HAP-1 (cell line): Measurements from ENCODE around the gene C14orf93.

Experiments
- DNase-seq, 2 experiments: peaks; one replicate each; pipeline ENCODE4 v3.0.0-alpha.2; 2016 to 2020; ENCODE audit warnings: low spot score in 2 of 2
- H3K27me3 ChIP-seq: fragments of 250-450 bp; sonication (Bioruptor Pico); 2 replicates; pipeline ENCODE4 v1.5.1; 2020; ENCODE audit warnings: low read depth, mild to moderate bottlenecking, moderate library complexity
- H3K36me3 ChIP-seq: fragments of 250-450 bp; sonication (Bioruptor Pico); replicated peaks from 2 replicates; pipeline ENCODE4 v1.5.1; 2020; ENCODE audit warnings: mild to moderate bottlenecking
- H3K4me1 ChIP-seq: fragments of 250-450 bp; sonication (Bioruptor Pico); 2 replicates; pipeline ENCODE4 v1.5.1; 2020; ENCODE audit warnings: mild to moderate bottlenecking
- H3K4me3 ChIP-seq: fragments of 250-450 bp; sonication (Bioruptor Pico); 2 replicates; pipeline ENCODE4 v1.5.1; 2020; ENCODE audit warnings: mild to moderate bottlenecking, moderate library complexity
- H3K9me3 ChIP-seq: fragments of 250-450 bp; sonication (Bioruptor Pico); 2 replicates; pipeline ENCODE4 v1.5.1; 2020; ENCODE audit warnings: mild to moderate bottlenecking, moderate library complexity
- in situ Hi-C: fragments of 300-500 bp; cut with MboI; formaldehyde crosslinking; loops from 3 replicates; pipeline ENCODE4 v1.14.3; 2020; ENCODE audit warnings: low sequenced_read_pairs, inconsistent platforms, mixed read lengths

C14orf93 gene

DNA sequence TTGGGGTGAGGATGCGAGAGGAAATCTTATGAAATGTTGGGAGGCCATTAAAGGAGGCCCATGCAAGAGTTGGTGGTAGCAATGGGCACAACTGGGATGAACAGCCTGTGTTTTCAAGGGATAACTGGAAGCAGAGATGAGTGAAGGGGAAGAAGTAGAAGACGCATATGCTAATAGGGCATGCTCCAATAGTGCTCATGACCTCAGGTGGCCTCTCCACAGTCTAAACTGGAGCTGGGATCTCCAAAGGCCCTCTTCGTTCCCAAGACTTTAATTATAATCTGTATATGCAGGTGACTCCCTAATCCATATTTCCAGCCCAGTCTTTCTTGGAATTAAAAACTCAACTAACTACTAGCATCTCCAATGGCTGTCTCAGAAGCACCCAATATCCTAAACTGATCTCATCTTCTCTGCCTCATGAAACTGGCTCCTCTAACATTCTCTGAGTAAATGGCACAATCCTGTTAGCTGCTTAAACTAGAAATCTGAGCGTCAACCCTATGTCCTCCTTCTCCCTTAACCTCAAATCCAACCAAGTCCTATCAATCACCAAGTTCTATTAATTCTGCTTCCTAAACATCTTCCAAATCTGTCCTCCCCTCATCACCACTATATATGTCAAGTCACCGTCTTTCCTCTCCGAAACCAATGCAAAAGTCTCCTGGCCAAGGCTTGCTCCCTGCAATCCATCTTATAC is 24.8 kb downstream of the C14orf93 start:
- H3K27me3 ChIP-seq, result no peaks in the 10 kb centered on the region
- in situ Hi-C loops, result no loop called here
- H3K4me3 ChIP-seq, result no peak overlapping the region
- peaks cover 5% of the 10 kb centered on the region for H3K4me1 ChIP-seq
- peaks cover 8% of the 10 kb centered on the region for H3K36me3 ChIP-seq
- H3K9me3 ChIP-seq, result no peaks in the 10 kb centered on the region
- DNase-seq, result no peak

DNA sequence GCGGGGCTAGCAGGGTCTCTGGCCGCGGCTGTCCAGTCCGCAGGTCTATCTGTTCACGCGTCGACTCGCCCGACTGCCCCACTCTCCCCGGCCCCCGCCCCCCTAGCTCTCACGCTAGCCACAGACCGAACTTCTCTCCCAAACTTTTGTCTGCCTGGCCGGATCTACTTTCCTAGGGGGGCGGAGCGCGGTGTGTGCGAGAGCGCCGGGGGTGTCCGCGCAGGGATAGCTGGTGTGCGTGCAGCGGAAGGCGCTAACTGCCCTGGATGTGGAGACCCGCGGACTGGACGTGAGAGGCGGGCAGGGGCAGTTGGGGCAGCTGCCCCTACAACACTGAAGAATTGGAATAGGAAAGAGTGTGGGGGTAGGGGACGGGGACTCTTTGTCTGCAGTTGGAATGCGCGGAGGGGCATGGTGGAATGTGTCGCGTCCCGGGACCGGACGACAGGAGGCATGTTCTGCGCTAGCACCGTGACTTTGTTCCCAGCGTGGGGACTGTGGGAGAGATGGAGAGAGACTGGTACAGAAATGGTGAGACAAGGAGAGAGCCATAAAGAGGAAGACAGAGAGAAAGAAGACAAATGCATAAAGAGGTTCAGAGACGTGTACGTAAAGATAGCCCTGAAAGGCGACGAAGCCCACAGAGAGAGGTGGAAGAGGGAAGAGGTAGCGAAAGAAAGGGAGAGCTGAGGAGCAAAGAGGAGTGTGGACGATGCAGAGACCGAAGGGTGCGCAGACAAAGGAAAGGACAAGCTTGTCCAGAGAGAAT is 27.3 kb downstream of the C14orf93 start, which contains the start of gene AJUBA:
Gene AJUBA, minus strand, starts transcription at position 75 of the 769 bp plus-strand sequence. CDS start 285 bp downstream, outside the sequence.
- in situ Hi-C loops, result no loop called here
- DNase-seq, result peak; percentile 90 to 97
- no peaks in the 10 kb centered on the region for H3K27me3 ChIP-seq
- peak within 1 kb of the TSS; percentile 82 for H3K4me3 ChIP-seq
- H3K36me3 ChIP-seq, result peaks cover 13% of the 10 kb centered on the region
- no peaks in the 10 kb centered on the region for H3K9me3 ChIP-seq
- H3K4me1 ChIP-seq, result peaks cover 28% of the 10 kb centered on the region

DNA sequence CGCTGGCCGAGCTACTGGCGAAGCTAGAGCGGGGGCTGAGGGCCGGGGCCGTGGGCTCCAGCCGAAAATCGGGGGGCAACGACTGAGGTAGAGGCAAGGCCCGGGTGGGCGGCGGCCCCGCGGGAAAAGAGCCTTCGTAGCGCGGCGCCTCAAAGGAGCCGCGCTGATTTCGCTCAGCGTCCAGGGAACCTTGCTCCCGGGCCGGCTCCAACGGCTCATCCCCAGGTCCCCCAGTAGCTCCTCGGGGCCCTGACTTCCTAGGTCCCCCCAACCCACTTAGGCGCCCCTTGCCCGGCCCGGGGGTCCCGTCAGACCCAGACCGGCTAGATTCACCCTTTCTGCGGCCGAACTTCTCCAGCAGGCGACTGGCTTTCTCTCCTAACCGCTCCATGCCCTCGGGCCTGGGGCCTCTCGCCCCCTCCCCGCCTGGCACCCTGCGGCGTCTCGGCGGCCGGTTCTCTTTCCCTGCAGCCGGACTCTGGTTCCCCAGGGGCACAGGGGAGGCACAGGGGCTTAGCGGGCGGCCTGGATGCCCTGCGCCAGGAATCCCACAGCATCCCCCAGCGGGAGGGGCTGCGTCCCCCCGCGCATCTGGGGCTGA is 28.0 kb downstream of the C14orf93 start:
- peak overlapping the region; percentile 82 for H3K4me3 ChIP-seq
- in situ Hi-C loops, result no loop called here
- no peaks in the 10 kb centered on the region for H3K27me3 ChIP-seq
- no peaks in the 10 kb centered on the region for H3K9me3 ChIP-seq
- H3K4me1 ChIP-seq, result peaks cover 35% of the 10 kb centered on the region
- DNase-seq, result no peak
- H3K36me3 ChIP-seq, result peaks cover 17% of the 10 kb centered on the region

DNA sequence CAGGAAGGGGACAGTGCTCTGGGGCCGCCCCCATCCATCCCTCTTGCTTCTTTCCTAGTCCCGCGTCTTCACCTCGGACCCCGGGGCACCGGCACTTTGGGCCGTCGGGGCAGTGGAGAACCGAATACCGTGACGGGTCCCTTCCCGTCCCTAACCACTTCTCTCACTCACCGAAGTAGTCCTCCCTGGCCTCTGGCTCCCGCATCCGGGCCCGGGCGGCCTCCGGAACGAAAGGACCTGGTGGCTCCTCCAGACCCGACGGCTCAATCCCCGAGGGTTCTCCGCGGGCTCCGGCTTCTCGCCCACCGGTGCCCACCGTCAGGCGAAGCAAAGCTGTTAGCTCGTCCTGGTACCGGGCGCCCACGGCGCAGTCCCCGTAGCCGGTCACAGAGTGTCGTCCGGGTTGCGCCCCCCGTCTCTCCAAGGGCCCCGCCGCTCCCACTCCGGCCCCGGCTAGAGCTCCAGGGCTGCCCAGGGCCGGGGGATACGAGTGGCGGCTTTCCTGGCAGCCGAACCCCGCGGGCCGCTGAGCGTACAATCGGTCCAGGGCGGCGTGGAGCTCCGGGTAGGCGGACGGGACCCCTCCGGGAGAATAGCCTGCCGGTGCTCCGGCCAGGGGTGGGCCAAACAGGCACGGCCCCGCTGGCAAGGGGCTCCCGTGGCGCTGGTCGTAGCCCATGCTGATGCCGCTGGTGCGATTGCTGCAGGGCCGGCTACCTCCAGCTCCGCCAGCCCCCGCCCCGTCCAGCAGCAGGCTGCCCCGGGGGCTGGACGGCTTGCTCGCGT is 28.7 kb downstream of the C14orf93 start:
- peak overlapping the region; percentile 82 for H3K4me3 ChIP-seq
- H3K36me3 ChIP-seq, result peaks cover 24% of the 10 kb centered on the region
- no peaks in the 10 kb centered on the region for H3K9me3 ChIP-seq
- in situ Hi-C loops, result no loop called here
- DNase-seq, result peak in 1 of 2 experiments; percentile 48
- H3K27me3 ChIP-seq, result no peaks in the 10 kb centered on the region
- peaks cover 42% of the 10 kb centered on the region for H3K4me1 ChIP-seq

DNA sequence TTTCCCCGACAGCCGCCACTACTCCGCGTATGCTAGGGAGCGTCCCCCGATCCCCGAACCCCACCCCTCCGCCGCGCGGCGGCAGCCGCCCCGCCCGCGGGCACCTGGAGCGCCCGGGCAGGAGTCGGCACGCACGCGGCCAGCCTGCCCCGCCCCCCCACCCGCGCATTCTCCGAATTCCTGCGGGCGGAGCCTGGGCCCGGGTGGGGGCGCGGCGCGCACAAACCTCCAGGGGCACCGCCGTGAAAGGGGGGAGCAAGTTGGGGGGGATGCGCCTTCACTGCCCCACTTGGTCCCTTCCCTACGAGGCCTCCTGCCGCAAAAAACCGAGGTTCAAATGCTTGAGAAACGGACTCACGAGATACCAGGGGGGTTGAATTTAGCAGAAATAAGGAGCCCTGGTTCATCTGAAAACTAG is 29.3 kb downstream of the C14orf93 start:
- Histone ChIP-seq H3K9me3 (no peaks in the 10 kb centered on the region), H3K36me3 (peaks cover 30% of the 10 kb centered on the region), H3K27me3 (no peaks in the 10 kb centered on the region), H3K4me1 (peaks cover 44% of the 10 kb centered on the region), H3K4me3 (peak overlapping the region; percentile 82)
- in situ Hi-C loops, result no loop called here
- DNase-seq, result peak; percentile 57 to 79

DNA sequence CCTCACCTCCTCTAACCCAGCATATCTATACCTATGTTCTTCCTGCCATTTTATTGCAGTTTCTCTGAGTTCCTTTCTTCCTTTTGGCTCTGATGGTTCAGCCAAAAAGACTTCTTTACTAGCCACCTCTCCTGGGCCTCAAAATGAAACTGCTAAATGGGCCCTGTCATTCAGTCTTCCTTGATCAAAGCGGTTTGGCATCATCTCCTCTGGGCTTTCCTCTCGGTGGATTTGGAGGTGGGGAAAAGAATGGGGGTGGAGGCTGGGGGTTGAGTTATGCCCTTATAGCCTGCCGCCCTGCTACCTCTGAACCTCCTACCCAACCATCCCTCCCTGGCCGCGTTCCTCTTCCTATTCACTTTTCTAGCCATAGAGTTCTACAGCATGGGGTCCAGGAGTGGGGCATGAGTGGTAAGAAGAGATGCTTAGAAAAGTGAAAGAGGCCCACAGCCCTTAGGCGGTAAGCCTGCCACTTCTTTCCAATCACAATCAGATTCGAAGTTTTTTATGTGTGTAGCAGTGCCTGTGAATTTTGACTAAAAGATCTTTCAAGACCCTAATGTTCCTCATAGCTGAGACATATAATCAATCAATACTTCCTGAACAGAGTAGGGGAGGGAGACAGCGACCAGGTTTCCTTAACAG is 30.1 kb downstream of the C14orf93 start:
- H3K9me3 ChIP-seq, result no peaks in the 10 kb centered on the region
- H3K4me3 ChIP-seq, result peak overlapping the region; percentile 82
- in situ Hi-C loops, result loop anchor here (5.0 kb wide), 1 partner anchor 72 kb away; no protein-coding TSS in a partner anchor
- no peak for DNase-seq
- no peaks in the 10 kb centered on the region for H3K27me3 ChIP-seq
- peaks cover 49% of the 10 kb centered on the region for H3K4me1 ChIP-seq
- H3K36me3 ChIP-seq, result peaks cover 36% of the 10 kb centered on the region

DNA sequence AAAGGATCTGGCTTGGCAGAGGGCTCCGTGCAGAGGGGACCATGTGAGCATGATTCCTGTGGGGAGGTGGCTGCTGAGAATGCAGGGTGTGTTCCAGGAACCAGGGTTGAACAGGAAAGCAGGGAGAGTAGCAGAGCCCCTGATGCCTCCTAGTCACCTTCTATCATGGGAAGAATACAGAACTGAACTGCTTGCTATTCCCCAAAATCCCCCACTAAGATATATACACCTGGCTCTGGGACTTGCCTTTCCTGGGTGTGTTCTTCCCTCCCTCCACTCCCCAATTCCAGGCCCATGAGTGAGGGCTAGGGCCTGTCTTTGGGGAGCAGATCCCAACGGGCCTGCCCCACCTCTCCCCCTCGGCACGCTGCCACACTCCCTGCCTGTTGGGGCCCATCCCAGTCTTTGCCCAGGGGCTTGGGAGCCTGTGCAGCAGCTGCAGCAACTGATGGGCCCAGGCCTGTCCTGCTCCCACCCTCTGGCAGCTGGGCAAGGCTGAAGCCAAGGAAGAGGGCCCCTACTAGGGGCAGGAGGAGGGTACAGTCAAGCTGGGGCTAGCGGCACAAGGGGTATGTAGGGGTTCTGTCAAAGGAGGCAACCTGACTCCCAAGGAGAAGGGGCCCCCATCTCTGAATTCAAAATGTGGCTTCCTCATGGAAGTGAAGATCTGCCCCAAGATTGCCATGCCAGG is 30.8 kb downstream of the C14orf93 start:
- Histone ChIP-seq H3K36me3 (peaks cover 43% of the 10 kb centered on the region), H3K9me3 (no peaks in the 10 kb centered on the region), H3K27me3 (no peaks in the 10 kb centered on the region), H3K4me1 (peaks cover 51% of the 10 kb centered on the region), H3K4me3 (peak overlapping the region; percentile 82)
- no peak for DNase-seq
- in situ Hi-C loops, result loop anchor here (5.0 kb wide), 1 partner anchor 73 kb away; no protein-coding TSS in a partner anchor

DNA sequence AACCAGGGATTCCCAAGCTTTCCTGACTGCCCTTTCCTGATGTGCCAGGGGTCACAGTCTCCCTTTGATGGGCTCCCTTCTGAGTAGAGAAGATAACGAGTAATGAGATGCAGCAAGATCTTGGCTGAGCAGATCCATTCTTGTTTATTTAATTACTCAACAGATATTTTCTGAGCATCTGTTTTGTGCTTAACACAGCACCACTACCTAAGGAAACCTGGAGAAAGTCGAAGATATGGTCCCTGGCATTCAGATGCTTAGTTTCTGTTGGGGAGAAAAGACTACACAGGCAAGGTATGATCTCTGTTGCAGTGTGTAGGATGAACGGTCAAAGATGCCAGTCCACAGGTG is 31.5 kb downstream of the C14orf93 start:
- no peak overlapping the region for H3K4me3 ChIP-seq
- H3K36me3 ChIP-seq, result peaks cover 50% of the 10 kb centered on the region
- H3K9me3 ChIP-seq, result no peaks in the 10 kb centered on the region
- H3K4me1 ChIP-seq, result peaks cover 51% of the 10 kb centered on the region
- DNase-seq, result no peak
- no peaks in the 10 kb centered on the region for H3K27me3 ChIP-seq
- in situ Hi-C loops, result loop anchor here (5.0 kb wide), 1 partner anchor 74 kb away; no protein-coding TSS in a partner anchor

DNA sequence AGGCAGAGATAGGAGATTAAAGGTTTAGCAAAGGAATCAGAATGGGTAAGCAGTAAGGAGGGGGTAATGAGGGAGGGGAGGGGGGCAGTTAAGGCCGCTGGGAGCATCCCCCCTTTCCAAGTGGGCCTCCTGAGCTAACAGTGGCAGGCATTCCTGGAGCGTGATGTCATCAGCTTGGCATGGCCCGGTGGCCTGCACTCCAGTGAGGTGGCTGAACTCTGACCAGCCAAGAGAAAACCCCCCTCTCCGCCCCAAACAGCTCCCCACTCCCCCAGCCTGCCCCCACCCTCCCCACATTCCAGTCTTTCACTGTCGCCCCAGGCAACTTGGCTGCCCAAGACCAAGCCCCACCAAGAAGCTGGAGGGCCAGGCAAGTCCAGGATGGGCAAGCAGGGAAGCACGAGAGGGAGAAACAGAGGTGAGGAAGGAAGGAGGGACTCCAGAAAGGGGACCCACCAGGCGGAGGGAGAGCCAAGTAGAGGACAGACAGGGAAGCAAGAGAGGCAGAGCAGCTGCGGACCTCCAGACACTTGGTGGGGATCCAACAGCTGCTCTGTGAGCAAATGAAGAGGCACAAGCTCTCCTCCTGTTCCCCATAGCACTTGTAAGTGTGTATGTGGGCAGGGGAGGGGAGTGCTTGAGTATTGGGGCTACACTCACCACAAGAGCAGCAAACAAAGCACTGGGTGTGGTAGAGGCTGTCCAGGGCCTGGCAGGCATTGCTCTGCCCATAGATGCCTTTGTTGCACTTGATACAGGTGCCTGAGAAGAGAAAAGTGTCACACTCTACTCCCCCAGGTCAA is 32.1 kb downstream of the C14orf93 start:
- Histone ChIP-seq H3K4me1 (peaks cover 48% of the 10 kb centered on the region), H3K27me3 (no peaks in the 10 kb centered on the region), H3K4me3 (no peak overlapping the region), H3K9me3 (no peaks in the 10 kb centered on the region), H3K36me3 (peaks cover 56% of the 10 kb centered on the region)
- peak; percentile 46 to 83 for DNase-seq
- in situ Hi-C loops, result loop anchor here (5.0 kb wide), 1 partner anchor 74 kb away; no protein-coding TSS in a partner anchor

DNA sequence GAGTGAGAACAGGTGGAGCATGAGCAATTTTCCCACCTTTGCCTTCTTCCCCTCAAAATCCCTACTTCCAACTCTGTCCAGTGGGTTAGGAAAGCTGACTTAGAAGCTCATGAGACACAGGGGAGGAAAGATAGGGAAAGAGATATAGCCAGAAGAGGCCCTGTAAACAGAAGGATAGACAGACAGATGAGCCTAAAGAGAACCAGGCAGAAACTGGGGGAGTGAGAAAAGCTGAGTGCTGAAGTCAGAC is 32.6 kb downstream of the C14orf93 start:
- in situ Hi-C loops, result loop anchor here (5.0 kb wide), 1 partner anchor 75 kb away; no protein-coding TSS in a partner anchor
- Histone ChIP-seq H3K36me3 (peaks cover 61% of the 10 kb centered on the region), H3K4me1 (peaks cover 48% of the 10 kb centered on the region), H3K9me3 (no peaks in the 10 kb centered on the region), H3K4me3 (no peak overlapping the region), H3K27me3 (no peaks in the 10 kb centered on the region)
- no peak for DNase-seq

DNA sequence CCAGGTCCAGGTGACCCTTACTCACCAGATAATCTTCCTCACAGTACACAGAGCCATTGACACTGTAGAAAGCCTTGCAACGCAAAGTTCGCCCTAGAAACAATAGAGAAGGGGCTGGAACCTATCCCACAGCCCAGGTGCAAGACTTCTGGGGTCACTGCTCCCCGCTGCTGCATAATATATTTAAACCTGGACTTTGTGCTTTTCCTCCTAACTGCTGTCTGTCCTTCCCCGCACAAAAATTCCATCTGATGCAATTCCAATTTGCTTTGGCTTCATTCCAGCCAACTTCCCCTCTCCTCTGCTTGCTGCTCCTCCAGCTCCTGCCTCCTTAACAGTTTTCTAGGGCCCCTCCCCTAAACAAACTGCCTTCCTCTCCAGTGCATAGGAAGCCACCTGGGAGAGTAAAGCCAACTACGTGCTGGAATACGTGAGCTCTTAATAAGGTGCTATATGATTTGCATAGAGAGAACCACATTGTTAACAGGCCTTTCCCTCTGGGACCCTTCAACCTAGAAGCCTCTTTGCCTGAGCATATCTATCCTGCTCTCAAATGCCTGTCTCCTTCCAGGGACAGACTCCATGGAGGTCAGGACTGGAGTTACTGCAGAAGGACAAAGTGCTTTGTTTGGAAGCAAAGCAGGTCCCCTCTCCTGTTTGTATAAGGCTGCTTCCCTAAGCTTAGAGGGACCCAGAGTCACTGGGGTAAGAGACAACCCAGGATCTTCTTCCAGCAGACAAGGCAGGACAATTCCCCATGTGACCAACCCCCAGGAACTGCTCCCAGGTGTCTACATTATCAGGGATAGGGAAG is 33.1 kb downstream of the C14orf93 start:
- H3K4me1 ChIP-seq, result peaks cover 48% of the 10 kb centered on the region
- H3K36me3 ChIP-seq, result peaks cover 66% of the 10 kb centered on the region
- peak in 1 of 2 experiments; percentile 53 for DNase-seq
- in situ Hi-C loops, result loop anchor here (5.0 kb wide), 1 partner anchor 75 kb away; no protein-coding TSS in a partner anchor
- no peak overlapping the region for H3K4me3 ChIP-seq
- H3K9me3 ChIP-seq, result no peaks in the 10 kb centered on the region
- H3K27me3 ChIP-seq, result no peaks in the 10 kb centered on the region
